NCI-H1930 (cell line): ENCODE results near the gene GPR157.

Experiments used
- DNase-seq, 2 experiments: peaks; one replicate each; lab custom pipeline; 2025; lab: John Stamatoyannopoulos, UW

The GPR157 gene

GRCh38 chr1:9086796-9087195, 42.1 kb downstream of the GPR157 start:
- no peak for DNase-seq

GRCh38 chr1:9086045-9086444, 42.9 kb downstream of the GPR157 start:
- DNase-seq: no peak

- no peak for DNase-seq
Measured at GRCh38 chr1:9085306-9085940, 43.5 kb downstream of the GPR157 start.

- no peak for DNase-seq
Measured at GRCh38 chr1:9084906-9085305, 44.0 kb downstream of the GPR157 start.

GRCh38 chr1:9081473-9081872, 47.4 kb downstream of the GPR157 start:
- no peak for DNase-seq

- no peak for DNase-seq
Measured at GRCh38 chr1:9080705-9081291, 48.1 kb downstream of the GPR157 start.

GRCh38 chr1:9079988-9080704, 48.8 kb downstream of the GPR157 start:
- no peak for DNase-seq

GRCh38 chr1:9078752-9079500, 50.0 kb downstream of the GPR157 start:
- DNase-seq: no peak

GRCh38 chr1:9078015-9078751, 50.7 kb downstream of the GPR157 start:
- DNase-seq: no peak

GRCh38 chr1:9075022-9075421, 53.9 kb downstream of the GPR157 start:
- DNase-seq: no peak

- DNase-seq: no peak
Measured at GRCh38 chr1:9073143-9073542, 55.8 kb downstream of the GPR157 start.

- no peak for DNase-seq
Measured at GRCh38 chr1:9071554-9072235, 57.2 kb downstream of the GPR157 start.

GRCh38 chr1:9070486-9070885, 58.4 kb downstream of the GPR157 start:
- no peak for DNase-seq

- no peak for DNase-seq
Measured at GRCh38 chr1:9069326-9070100, 59.4 kb downstream of the GPR157 start, which contains the start of gene SLC2A5. SLC2A5 (minus strand) TSS chr1:9069635; CDS start chr1:9069536, 99 bp downstream.

GRCh38 chr1:9068981-9069325, 59.9 kb downstream of the GPR157 start:
- no peak for DNase-seq

- DNase-seq: no peak
Measured at GRCh38 chr1:9066945-9067807, 61.7 kb downstream of the GPR157 start.

- DNase-seq: no peak
Measured at GRCh38 chr1:9065213-9065751, 63.6 kb downstream of the GPR157 start.

GRCh38 chr1:9062846-9063245, 66.1 kb downstream of the GPR157 start:
- no peak for DNase-seq

GRCh38 chr1:9062021-9062471, 66.9 kb downstream of the GPR157 start:
- DNase-seq: no peak
